Right renal pelvis (tissue), 4 donors: ENCODE measurements around the gene MYOF. TPM values are rescaled to one million over a fixed set of nuclear protein-coding genes. Genes with fewer than 3 reads are reported as not detected.

Source experiments
- DNase-seq, 4 donors: peaks; one replicate each; pipeline ENCODE4 v3.0.0-alpha.2; 2013; ENCODE audit warnings: low read depth in 4 of 4, low spot score in 3 of 4, missing footprints in 1 of 4
- polyA plus RNA-seq, 4 donors: library from polyadenylated mRNA; unstranded; fragments of 120-200 nt; gene quantifications; one replicate each; pipeline ENCODE4 v1.2.1, GENCODE V29; 2013; ENCODE audit not compliant: insufficient read length in 4 of 4

The MYOF gene
- polyA plus RNA-seq, 4 donors, result 29.9 to 40.2 (median 32.6) TPM

- DNase-seq, result no peak
Observed at GRCh38 chr10:93397020-93397419, 85.1 kb downstream of the MYOF start.

- no peak for DNase-seq
Observed at GRCh38 chr10:93393211-93393610, 88.9 kb downstream of the MYOF start.

- no peak for DNase-seq
Observed at GRCh38 chr10:93392121-93392520, 90.0 kb downstream of the MYOF start.

- no peak for DNase-seq
Observed at GRCh38 chr10:93390306-93391090, 91.6 kb downstream of the MYOF start.

GRCh38 chr10:93386631-93387369 lies 95.3 kb downstream of the MYOF start:
- DNase-seq, result no peak

- no peak for DNase-seq
Observed at GRCh38 chr10:93385345-93385744, 96.8 kb downstream of the MYOF start.

- DNase-seq, result no peak
Observed at GRCh38 chr10:93384006-93384405, 98.1 kb downstream of the MYOF start.

- DNase-seq, result no peak
Observed at GRCh38 chr10:93383562-93383981, 98.6 kb downstream of the MYOF start.

- no peak for DNase-seq
Observed at GRCh38 chr10:93379731-93380575, 102.2 kb downstream of the MYOF start.

- no peak for DNase-seq
Observed at GRCh38 chr10:93378997-93379730, 103.0 kb downstream of the MYOF start.

- no peak for DNase-seq
Observed at GRCh38 chr10:93378039-93378438, 104.1 kb downstream of the MYOF start.

- peak; percentile 64 to 74 (median 68) for DNase-seq
Observed at GRCh38 chr10:93376372-93377293, 105.5 kb downstream of the MYOF start.

- DNase-seq, result no peak
Observed at GRCh38 chr10:93370961-93371360, 111.2 kb downstream of the MYOF start.

GRCh38 chr10:93369588-93370164 lies 112.5 kb downstream of the MYOF start:
- no peak for DNase-seq

- no peak for DNase-seq
Observed at GRCh38 chr10:93368210-93368609, 113.9 kb downstream of the MYOF start.

GRCh38 chr10:93367664-93368063 lies 114.5 kb downstream of the MYOF start:
- DNase-seq, result no peak

GRCh38 chr10:93364966-93365365 lies 117.2 kb downstream of the MYOF start:
- DNase-seq, result no peak

- DNase-seq, result no peak
Observed at GRCh38 chr10:93363891-93364648, 118.1 kb downstream of the MYOF start.
